NB4 (cell line): ENCODE data around the gene TMEM42.

ENCODE experiments used
- MYC ChIP-seq: IDR thresholded peaks from 2 replicates; pipeline ENCODE4 v1.6.1; 2011; ENCODE audit warnings: low read depth, low read length
- POLR2A ChIP-seq: IDR thresholded peaks from 2 replicates; pipeline ENCODE4 v1.6.1; 2011; ENCODE audit warnings: mild to moderate bottlenecking; ENCODE audit not compliant: insufficient read length; ENCODE audit errors: extremely low read depth
- TF ChIP-seq, protein P1 (sequence below): IDR thresholded peaks from one replicate; pipeline ENCODE4 v1.5.1; 2012; ENCODE audit warnings: low read depth, low read length
- TF ChIP-seq, protein P2 (sequence below): IDR thresholded peaks from 2 replicates; pipeline ENCODE4 v1.6.1; 2011; ENCODE audit warnings: low read depth, low read length

DNA sequence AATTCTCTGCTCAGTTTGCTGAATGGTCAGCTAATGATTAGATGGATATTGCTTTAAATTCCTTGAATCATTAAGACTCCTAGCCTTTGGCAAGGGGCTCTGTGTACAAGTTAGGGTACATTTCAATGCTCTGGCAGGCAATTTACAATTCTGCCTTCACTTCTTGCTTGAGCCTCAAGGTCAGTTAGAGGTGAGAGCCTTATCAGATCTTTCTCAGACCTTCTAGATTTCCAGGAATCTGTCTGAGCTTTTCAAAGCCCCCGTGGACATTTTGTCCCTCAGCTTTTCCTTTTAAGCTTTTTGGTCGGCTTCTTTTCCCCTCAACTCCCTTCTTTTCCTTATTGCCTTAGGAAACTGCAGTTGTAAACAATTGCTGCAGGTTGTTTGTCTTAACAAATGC lies 47.4 kb downstream of the TMEM42 start:
- TF ChIP-seq, protein P1, sequence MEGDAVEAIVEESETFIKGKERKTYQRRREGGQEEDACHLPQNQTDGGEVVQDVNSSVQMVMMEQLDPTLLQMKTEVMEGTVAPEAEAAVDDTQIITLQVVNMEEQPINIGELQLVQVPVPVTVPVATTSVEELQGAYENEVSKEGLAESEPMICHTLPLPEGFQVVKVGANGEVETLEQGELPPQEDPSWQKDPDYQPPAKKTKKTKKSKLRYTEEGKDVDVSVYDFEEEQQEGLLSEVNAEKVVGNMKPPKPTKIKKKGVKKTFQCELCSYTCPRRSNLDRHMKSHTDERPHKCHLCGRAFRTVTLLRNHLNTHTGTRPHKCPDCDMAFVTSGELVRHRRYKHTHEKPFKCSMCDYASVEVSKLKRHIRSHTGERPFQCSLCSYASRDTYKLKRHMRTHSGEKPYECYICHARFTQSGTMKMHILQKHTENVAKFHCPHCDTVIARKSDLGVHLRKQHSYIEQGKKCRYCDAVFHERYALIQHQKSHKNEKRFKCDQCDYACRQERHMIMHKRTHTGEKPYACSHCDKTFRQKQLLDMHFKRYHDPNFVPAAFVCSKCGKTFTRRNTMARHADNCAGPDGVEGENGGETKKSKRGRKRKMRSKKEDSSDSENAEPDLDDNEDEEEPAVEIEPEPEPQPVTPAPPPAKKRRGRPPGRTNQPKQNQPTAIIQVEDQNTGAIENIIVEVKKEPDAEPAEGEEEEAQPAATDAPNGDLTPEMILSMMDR = no peak
- TF ChIP-seq POLR2A = no peak
- TF ChIP-seq MYC = no peak
- TF ChIP-seq, protein P2, sequence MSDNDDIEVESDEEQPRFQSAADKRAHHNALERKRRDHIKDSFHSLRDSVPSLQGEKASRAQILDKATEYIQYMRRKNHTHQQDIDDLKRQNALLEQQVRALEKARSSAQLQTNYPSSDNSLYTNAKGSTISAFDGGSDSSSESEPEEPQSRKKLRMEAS = no peak
